ENCODE data around the gene PTPN4.

DNA sequence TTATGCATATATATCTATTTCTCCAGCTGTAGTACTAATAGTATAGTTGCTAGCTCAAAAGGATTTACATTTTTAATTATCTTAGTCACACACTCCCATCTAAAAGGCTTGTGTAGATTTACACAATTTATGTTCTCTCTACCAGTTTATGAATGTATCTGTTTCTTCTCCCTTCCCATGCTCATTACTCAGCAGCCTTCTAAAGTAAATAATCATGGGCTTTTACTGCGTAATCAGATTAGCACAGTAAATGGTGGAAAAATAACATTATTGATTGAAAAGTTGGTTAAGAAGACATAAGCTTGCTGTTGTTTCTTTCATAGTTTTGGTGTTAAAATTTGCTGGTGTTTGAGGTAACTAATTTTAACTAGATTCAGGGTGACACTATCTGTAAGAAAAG, 81.8 kb downstream of the PTPN4 start:
- TF ChIP-seq, protein P1, sequence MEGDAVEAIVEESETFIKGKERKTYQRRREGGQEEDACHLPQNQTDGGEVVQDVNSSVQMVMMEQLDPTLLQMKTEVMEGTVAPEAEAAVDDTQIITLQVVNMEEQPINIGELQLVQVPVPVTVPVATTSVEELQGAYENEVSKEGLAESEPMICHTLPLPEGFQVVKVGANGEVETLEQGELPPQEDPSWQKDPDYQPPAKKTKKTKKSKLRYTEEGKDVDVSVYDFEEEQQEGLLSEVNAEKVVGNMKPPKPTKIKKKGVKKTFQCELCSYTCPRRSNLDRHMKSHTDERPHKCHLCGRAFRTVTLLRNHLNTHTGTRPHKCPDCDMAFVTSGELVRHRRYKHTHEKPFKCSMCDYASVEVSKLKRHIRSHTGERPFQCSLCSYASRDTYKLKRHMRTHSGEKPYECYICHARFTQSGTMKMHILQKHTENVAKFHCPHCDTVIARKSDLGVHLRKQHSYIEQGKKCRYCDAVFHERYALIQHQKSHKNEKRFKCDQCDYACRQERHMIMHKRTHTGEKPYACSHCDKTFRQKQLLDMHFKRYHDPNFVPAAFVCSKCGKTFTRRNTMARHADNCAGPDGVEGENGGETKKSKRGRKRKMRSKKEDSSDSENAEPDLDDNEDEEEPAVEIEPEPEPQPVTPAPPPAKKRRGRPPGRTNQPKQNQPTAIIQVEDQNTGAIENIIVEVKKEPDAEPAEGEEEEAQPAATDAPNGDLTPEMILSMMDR (conservative IDR thresholded peaks at IDR 0.05): no peak
- no peak for TF ChIP-seq EZH2 (IDR thresholded peaks at IDR 0.05; ENCODE audit: low read depth)

All from PC-9 (cell line).